CD4-positive, alpha-beta T cell treated with Interferon alpha-2 for 1 hour (primary cell): ENCODE data around the gene ZNF555.
A peak's percentile ranks its signal among the peaks of the same experiment; 100 is the strongest.
"Not testable (repeated sequence)": the region's sequence is repeated elsewhere in the genome, so short reads cannot be mapped to it uniquely, and the experiment has no call there.

Source experiments
- DNase-seq, 2 donors: peaks; one replicate each; pipeline ENCODE4 v3.0.0-alpha.2; 2020 to 2022

The ZNF555 gene

GRCh38 chr19:2840794-2841791, at the start of gene ZNF555:
Gene ZNF555 (plus strand): TSS chr19:2841475. CDS start chr19:2841573, 98 bp downstream.
- DNase-seq = peak; percentile 99

GRCh38 chr19:2791876-2792275, 49.4 kb upstream of the ZNF555 start:
- no peak for DNase-seq

- DNase-seq = not testable (repeated sequence)
These were observed 48.6 kb upstream of the ZNF555 start for GRCh38 chr19:2792666-2793065.

GRCh38 chr19:2793126-2793525, 48.1 kb upstream of the ZNF555 start:
- DNase-seq = no peak

- no peak for DNase-seq
These were observed 47.7 kb upstream of the ZNF555 start for GRCh38 chr19:2793577-2793976.

DNA sequence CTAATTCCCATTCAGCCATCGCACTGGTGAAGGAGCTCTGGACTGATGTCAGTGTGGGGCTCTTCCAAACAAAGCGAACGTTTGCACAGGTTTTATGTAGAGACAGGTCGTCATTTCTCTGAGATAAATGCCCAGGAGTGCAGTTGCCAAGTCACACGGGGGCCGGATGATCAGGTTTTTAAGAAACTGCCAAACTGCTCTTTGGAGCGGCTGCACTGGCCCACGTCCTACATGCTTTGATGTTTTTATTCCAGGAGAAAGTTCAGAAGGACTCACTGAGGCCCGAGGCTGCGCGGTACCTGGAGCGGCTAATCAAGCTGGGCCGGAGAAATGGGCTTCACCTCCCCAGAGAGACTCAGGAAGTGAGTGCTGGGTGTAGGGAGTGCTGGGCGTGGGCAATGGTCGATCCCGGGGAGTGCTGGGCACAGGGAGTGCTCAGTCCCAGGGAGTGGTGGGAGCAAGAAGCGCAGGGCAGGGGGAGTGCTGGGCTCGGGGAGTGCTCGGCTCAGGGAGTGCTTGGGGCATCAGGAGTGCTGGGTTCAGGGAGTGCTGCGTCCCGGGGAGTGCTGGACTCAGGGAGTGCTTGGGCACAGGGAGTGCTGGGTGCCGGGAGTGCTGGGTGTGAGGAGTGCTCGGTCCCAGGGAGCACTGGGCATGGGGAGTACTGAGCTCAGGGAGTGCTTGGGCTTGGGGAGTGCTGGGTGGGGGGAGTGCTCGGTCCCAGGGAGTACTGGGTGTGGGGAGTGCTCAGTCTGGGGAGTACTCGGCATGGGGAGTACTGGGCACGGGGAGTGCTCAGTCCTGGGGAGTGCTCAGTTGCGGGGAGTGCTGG, 45.2 kb upstream of the ZNF555 start:
- no peak for DNase-seq

- no peak for DNase-seq
These were observed 44.5 kb upstream of the ZNF555 start for GRCh38 chr19:2796659-2797266.

GRCh38 chr19:2797280-2797679, 44.0 kb upstream of the ZNF555 start:
- DNase-seq = no peak

GRCh38 chr19:2798158-2798685, 43.1 kb upstream of the ZNF555 start:
- no peak for DNase-seq

DNA sequence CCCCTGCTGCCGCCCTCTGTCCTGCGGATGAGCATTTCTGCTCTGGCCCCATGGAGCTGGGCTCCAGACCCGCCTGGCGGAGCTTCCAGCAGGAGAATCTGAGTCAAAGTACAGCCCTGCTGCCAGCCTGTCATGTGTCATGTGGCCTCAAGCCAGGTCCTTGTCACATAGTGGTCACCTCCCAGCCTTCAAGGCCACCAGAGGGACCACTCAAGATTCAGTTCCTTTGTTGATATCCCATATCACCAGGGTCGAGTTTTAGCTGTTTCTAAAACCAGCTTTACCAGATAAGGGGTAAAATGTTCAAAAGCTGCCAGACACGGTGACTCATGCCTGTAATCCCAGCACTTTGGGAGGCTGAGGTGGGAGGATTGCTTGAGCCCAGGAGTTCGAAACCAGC, 42.5 kb upstream of the ZNF555 start:
- DNase-seq = no peak

- no peak for DNase-seq
These were observed 41.8 kb upstream of the ZNF555 start for GRCh38 chr19:2799273-2800020.

DNA sequence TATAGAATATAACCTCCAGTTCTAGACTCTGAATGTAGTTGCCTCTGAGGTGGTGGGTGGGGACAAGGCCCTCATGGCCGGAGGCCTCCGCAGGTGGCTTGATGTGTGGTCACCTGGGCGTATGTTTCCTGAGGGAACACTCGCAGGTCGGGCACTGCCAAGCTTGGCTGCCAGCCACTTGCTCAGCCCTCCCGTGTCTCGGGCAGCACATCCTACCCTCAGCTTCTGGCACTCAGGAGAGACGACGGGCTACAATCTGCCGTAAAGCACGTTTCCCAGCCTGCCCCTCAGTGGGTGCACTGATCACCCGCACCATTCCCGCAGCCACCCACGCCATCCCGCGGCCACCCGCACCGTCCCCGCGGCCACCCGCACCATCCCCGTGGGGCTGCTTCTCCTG, 40.8 kb upstream of the ZNF555 start:
- DNase-seq = no peak

DNA sequence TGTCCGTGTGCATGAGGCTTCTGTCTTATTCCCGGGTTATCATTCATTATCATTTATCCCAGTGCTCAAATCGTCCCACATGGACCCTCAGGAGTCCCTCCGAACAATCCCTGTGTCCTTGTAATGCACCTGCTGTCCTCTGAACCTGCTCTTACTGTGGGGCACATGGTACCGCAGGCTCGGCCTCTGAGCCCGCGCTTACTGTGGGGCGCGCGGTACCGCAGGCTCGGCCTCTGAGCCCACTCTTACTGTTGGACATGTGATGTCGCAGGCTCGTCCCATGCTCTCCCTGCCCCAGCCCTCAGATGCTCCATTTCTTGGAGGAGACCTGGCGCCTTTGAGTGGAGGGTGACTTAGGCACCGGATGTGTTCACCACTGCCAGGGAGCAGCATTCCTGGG, 38.4 kb upstream of the ZNF555 start:
- no peak for DNase-seq

GRCh38 chr19:2803486-2804155, 37.7 kb upstream of the ZNF555 start:
- DNase-seq = no peak

DNA sequence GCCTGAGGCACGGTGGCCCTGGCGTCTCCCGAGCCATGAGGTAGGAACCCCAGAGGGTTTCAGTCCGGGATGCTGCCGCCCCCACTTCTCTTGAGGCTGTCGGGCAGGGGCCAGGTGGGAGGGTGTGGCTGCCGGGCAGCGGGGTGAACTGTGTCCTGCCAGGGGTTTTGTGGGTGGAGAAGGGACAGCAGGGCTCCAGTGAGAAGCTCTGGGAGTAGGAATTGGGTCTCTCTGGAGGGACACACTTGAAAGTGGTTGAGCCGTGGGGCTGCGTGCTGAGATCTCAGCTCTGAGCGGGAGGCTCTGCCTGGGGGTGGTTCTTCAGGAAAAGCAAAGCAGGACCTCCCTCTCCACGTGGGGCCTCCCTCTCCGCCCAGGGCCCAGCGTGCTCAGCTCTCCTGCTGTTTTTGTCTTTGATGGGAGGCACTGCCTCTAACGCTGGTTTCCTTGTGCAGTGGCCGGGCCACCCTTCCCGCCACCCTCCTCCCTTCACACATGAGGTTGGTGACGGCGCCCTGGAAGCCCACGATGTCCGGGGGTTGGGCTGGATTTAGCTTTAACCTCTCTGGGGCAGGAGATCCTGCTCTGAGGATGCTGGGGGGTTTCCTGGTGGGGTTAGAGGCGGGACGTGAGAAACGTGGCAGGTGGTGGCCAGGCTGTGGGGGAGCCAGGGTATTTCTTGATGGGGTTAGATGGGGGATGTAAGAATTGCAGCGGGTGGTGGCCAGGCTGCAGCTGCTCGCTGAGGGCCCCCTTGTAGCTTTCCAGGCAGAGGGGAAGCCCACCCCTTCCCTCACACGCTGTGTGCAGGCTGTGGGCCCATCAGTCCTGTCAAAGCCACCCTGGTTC, 36.9 kb upstream of the ZNF555 start:
- no peak for DNase-seq

GRCh38 chr19:2805261-2805900, 35.9 kb upstream of the ZNF555 start:
- no peak for DNase-seq

DNA sequence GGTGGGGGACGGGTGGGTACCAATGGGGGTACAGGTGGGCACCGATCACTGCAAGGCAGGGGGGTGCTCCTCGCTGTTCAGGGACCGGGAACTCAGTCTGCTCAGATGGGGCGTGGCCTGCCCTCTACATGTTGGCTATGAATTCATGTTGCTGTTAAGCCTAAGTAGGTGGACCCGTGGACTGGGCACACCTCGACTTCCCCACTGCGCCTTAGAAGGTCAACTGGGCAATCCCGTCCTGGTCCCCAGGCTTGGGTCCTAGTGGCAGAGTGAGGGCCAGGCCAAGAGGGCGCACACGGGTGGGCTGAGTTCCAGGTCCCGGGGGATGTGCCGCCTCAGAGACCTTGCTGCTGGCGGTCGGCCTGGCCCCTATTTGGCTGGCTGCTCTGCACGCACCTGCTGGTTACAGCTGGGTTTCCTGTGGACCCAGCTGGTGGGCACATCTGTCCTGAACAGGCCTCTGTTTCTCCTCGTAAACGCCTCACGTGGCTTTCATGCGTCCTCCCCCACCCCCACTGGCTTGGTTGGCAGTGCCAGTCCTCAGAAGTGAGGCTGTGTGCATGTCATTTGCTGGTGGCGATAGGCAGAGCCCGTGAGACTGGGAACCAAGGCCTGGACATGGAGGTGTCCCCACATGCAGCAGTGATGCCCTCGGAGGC, 35.2 kb upstream of the ZNF555 start:
- DNase-seq = no peak

GRCh38 chr19:2806736-2807378, 34.4 kb upstream of the ZNF555 start:
- no peak for DNase-seq
